NT2/D1 (cell line): ENCODE measurements around the gene IL22RA2.

Experiments used
- SUZ12 ChIP-seq: IDR thresholded peaks from 2 replicates; pipeline ENCODE4 v1.6.1; 2011; ENCODE audit not compliant: insufficient read length, insufficient read depth; ENCODE audit errors: extremely low read depth
- YY1 ChIP-seq: IDR thresholded peaks from 2 replicates; pipeline ENCODE4 v1.6.1; 2011; ENCODE audit not compliant: insufficient read length, insufficient read depth
- ZNF274 ChIP-seq: IDR thresholded peaks from 2 replicates; pipeline ENCODE4 v1.6.1; 2011; ENCODE audit warnings: mild to moderate bottlenecking, low read depth, low read length

GRCh38 chr6:137200288-137200687 lies 26.8 kb upstream of the IL22RA2 start:
- TF ChIP-seq YY1 (no peak), ZNF274 (no peak), SUZ12 (no peak)
